A549 (cell line): ENCODE data around the gene KRT38.

ENCODE experiments used
- CTCF ChIP-seq: fragments of >200 bp; sonication (Bioruptor Twin); formaldehyde crosslinking; IDR thresholded peaks from 3 replicates; pipeline ENCODE4 v1.5.1; 2016
- ESRRA ChIP-seq: fragments of 150-350 bp; IDR thresholded peaks from 2 replicates; pipeline ENCODE4 v1.6.1; 2014; ENCODE audit warnings: mild to moderate bottlenecking, low read length, borderline replicate concordance
- MAX ChIP-seq: IDR thresholded peaks from 2 replicates; pipeline ENCODE4 v1.6.1; 2012
- MAZ ChIP-seq: fragments of 150-350 bp; IDR thresholded peaks from 2 replicates; pipeline ENCODE4 v1.6.1; 2014; ENCODE audit warnings: antibody characterized with exemption, low read depth, low read length, borderline replicate concordance
- NPAS2 ChIP-seq: fragments of 250-450 bp; sonication (Bioruptor Pico); IDR thresholded peaks from 2 replicates; pipeline ENCODE4 v1.8.0; 2022; ENCODE audit warnings: mild to moderate bottlenecking, moderate library complexity, borderline replicate concordance
- PHF8 ChIP-seq: fragments of 200-600 bp; sonication (generic); IDR thresholded peaks from 2 replicates; pipeline ENCODE4 v1.6.1; 2016; ENCODE audit warnings: low read depth, mild to moderate bottlenecking, antibody characterized with exemption, moderate library complexity, borderline replicate concordance
- POLR2A ChIP-seq: IDR thresholded peaks from 2 replicates; pipeline ENCODE4 v1.6.1; 2012; ENCODE audit warnings: mild to moderate bottlenecking, low read length

DNA sequence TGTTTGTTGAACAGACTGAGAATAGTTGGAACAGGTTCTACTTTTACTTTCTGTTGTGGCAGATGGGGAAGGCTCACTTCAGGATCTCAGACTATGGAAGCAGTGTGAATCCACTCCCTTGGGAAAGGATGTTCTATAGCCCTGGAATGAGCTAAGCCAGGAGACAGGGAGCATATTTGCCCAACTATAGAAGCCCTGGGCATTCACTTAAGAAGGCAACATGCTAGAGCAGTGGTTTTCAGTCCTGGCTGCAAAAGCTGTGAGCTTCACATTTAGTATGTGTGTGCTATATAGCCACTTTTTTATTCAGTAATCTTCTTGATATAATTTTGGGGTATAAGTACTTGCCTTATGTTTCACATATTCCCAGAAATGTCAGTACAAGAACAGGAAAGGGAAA is 27.6 kb upstream of the KRT38 start:
- TF ChIP-seq POLR2A (no peak), CTCF (no peak), MAX (no peak), MAZ (no peak), ESRRA (no peak), NPAS2 (CRISPR knock-in tag) (no peak), PHF8 (no peak)
